HepG2 (cell line): ENCODE measurements around the gene RHBDD1. TPM values are rescaled to one million over a fixed set of nuclear protein-coding genes. Genes with fewer than 3 reads are reported as not detected.

Experiments
- ATAC-seq: fragments of 200-7000 bp; cut with Tn5 transposase; 3 replicates; pipeline ENCODE4 v1.9.1; 2020; ENCODE audit warnings: mild to moderate bottlenecking, moderate library complexity
- BruUV-seq: library from RNA; stranded (reverse); fragments of 400-500 nt; replicated peaks from 2 replicates; lab custom pipeline; 2021; lab: Mats Ljungman, UMichigan
- CTCF ChIA-PET: fragments of 300-600 bp; formaldehyde crosslinking; extraction: SDS; loops from one replicate; lab custom pipeline; 2021; ENCODE audit warnings: low total read pairs, inconsistent platforms, low intra/inter-chr PET ratio; lab: Yijun Ruan, JAX
- POLR2A ChIA-PET: fragments of 350-600 bp; sonication (Branson Sonifier 250); formaldehyde crosslinking; loops from one replicate; lab custom pipeline; 2020; ENCODE audit warnings: antibody characterized with exemption, inconsistent platforms; lab: Yijun Ruan, JAX
- DNase-seq: peaks from one replicate; pipeline ENCODE4 v3.0.0-alpha.2; 2015; ENCODE audit warnings: low spot score
- FAIRE-seq: peaks from 3 replicates; lab custom pipeline; 2011; peaks lifted over from hg19 to GRCh38; lab: Jason Lieb, UNC
- H2AFZ ChIP-seq: one replicate; pipeline ENCODE4 v1.6.1; 2011; ENCODE audit warnings: low read length, inconsistent platforms
- H3K27ac ChIP-seq: fragments of 300-600 bp; 3 replicates; pipeline ENCODE4 v1.8.0; 2011; ENCODE audit warnings: mixed run types, mild to moderate bottlenecking, mixed read lengths, low read length, inconsistent platforms; ENCODE audit not compliant: insufficient read depth; ENCODE audit errors: extremely low read length
- H3K27me3 ChIP-seq, 2 experiments: fragments of 200-600 bp in 1 of 2; 2 replicates in 1 of 2; 3 replicates in 1 of 2; pipeline versions ENCODE4 v1.6.0 to v1.8.0; 2011; ENCODE audit warnings: low read length in 2 of 2, mild to moderate bottlenecking in 2 of 2, moderate library complexity in 2 of 2, inconsistent platforms in 1 of 2; ENCODE audit not compliant: insufficient read depth in 2 of 2, control insufficient read depth in 1 of 2
- H3K36me3 ChIP-seq, 2 experiments: fragments of 200-600 bp in 1 of 2; replicated peaks in 1 of 2; 2 replicates in 1 of 2; 3 replicates in 1 of 2; pipeline versions ENCODE4 v1.5.1 to v1.8.0; 2011; ENCODE audit warnings: low read length in 2 of 2, inconsistent platforms in 1 of 2; ENCODE audit not compliant: insufficient read depth in 2 of 2, control insufficient read depth in 1 of 2
- H3K4me1 ChIP-seq: 2 replicates; pipeline ENCODE4 v1.5.1; 2012; ENCODE audit warnings: low read length, inconsistent platforms; ENCODE audit not compliant: insufficient read depth
- H3K4me2 ChIP-seq: 2 replicates; pipeline ENCODE4 v1.6.0; 2011; ENCODE audit warnings: low read depth, low read length, inconsistent platforms
- H3K4me3 ChIP-seq, 3 experiments: fragments of 200-600 bp in 1 of 3; sonication (generic), shearing (Covaris generic) in 1 of 3; replicated peaks in 1 of 3; 2 replicates each; pipeline ENCODE4 v1.5.1; 2011 to 2016; ENCODE audit warnings: low read length in 3 of 3, inconsistent platforms in 2 of 3, low read depth in 2 of 3, mild to moderate bottlenecking in 2 of 3, control low read depth in 1 of 3, mixed read lengths in 1 of 3; ENCODE audit not compliant: insufficient read depth in 1 of 3
- H3K79me2 ChIP-seq: one replicate; pipeline ENCODE4 v1.6.1; 2011; ENCODE audit warnings: low read length, inconsistent platforms; ENCODE audit not compliant: insufficient read depth
- H3K9ac ChIP-seq: 2 replicates; pipeline ENCODE4 v1.6.0; 2011; ENCODE audit warnings: mild to moderate bottlenecking, low read depth, low read length, inconsistent platforms; ENCODE audit not compliant: insufficient read depth
- H3K9me3 ChIP-seq: 2 replicates; pipeline ENCODE4 v1.5.1; 2012; ENCODE audit warnings: mild to moderate bottlenecking, low read length
- H4K20me1 ChIP-seq: 2 replicates; pipeline ENCODE4 v1.6.0; 2011; ENCODE audit warnings: inconsistent platforms, mild to moderate bottlenecking, low read length, moderate library complexity; ENCODE audit not compliant: insufficient read depth
- ATF7-NPFF ChIP-seq: sonication (generic); formaldehyde crosslinking; IDR thresholded peaks from 2 replicates; pipeline ENCODE4 v1.8.1; 2023; ENCODE audit warnings: mild to moderate bottlenecking, low read depth, missing genetic modification reagents, moderate library complexity
- RNF2 ChIP-seq: fragments of 450-650 bp; conservative IDR thresholded peaks from 2 replicates; pipeline ENCODE4 v1.6.1; 2016; ENCODE audit warnings: low read depth
- TBL1XR1 ChIP-seq: fragments of 150-350 bp; IDR thresholded peaks from 2 replicates; pipeline ENCODE4 v1.6.1; 2014; ENCODE audit warnings: borderline replicate concordance, low read length; ENCODE audit not compliant: partially characterized antibody
- ZBTB20 ChIP-seq: sonication (generic); formaldehyde crosslinking; IDR thresholded peaks from 2 replicates; pipeline ENCODE4 v1.8.1; 2023; ENCODE audit warnings: missing genetic modification reagents, low read depth, mild to moderate bottlenecking, borderline replicate concordance
- ZNF124 ChIP-seq: sonication (generic); formaldehyde crosslinking; IDR thresholded peaks from 2 replicates; pipeline ENCODE4 v1.4.0; 2020; ENCODE audit warnings: missing genetic modification reagents
- ZNF724P ChIP-seq: sonication (generic); formaldehyde crosslinking; IDR thresholded peaks from 2 replicates; pipeline ENCODE4 v1.8.0; 2022; ENCODE audit warnings: missing genetic modification reagents, borderline replicate concordance
- WGBS: methylation state at CpG from one replicate; pipeline ENCODE4 v1.1.6; 2017; ENCODE audit warnings: low lambda C conversion rate; 5-methylcytosine and 5-hydroxymethylcytosine counted together
- in situ Hi-C: cut with HindIII; loops from 2 replicates; pipeline ENCODE4 v1.10.0; 2017; ENCODE audit warnings: low pct_unique_long_range_greater_than_20kb; ENCODE audit not compliant: extremely low pct_ligation_motif_present
- intact Hi-C: fragments of 100-400 bp; cut with micrococcal nuclease; formaldehyde crosslinking; loops from one replicate; pipeline ENCODE4 v1.10.0; 2022; ENCODE audit not compliant: unreplicated experiment
- polyA plus RNA-seq, 8 experiments: library from polyadenylated mRNA; depleted of rRNA in 3 of 8; stranded (reverse) in 7 of 8; unstranded in 1 of 8; fragments of >200 nt; fragmentation: Illumina TruSeq in 4 of 8; extraction: Trizol in 4 of 8; gene quantifications; 2 replicates each; pipeline versions ENCODE4 v1.2.1 to v1.2.3, GENCODE V29; 2011 to 2016; ENCODE audit warnings: low read depth in 4 of 8, missing spikeins in 1 of 8, mixed read lengths in 1 of 8; ENCODE audit not compliant: insufficient read depth in 1 of 8
- total RNA-seq, 5 experiments: library from RNA; depleted of rRNA; stranded (reverse); fragments of >200 nt; fragmentation: Illumina TruSeq; extraction: Trizol; gene quantifications; 2 replicates each; pipeline ENCODE4 v1.2.3, GENCODE V29; 2016; ENCODE audit warnings: low read depth in 1 of 5
- TF ChIP-seq, protein P1 (sequence below): sonication (generic); formaldehyde crosslinking; IDR thresholded peaks from 2 replicates; pipeline ENCODE4 v1.9.0; 2021; ENCODE audit warnings: missing genetic modification reagents, mild to moderate bottlenecking, borderline replicate concordance

The RHBDD1 gene
- total and polyA plus RNA-seq, 2 of the 13 experiments (the other 11 are each of a cell fraction or from before 2014, with no cell fraction given), result 8.2 to 9.5 TPM

GRCh38 chr2:226915846-226916360 is 80.0 kb downstream of the RHBDD1 start:
- Histone ChIP-seq H2AFZ (no peak overlapping the region), H3K27me3 (no peaks in the 10 kb centered on the region), H4K20me1 (no peaks in the 10 kb centered on the region), H3K36me3 (no peaks in the 10 kb centered on the region), H3K9me3 (no peaks in the 10 kb centered on the region), H3K9ac (no peak overlapping the region), H3K27ac (no peak overlapping the region), H3K4me1 (no peaks in the 10 kb centered on the region), H3K79me2 (no peaks in the 10 kb centered on the region), H3K4me2 (no peak overlapping the region), H3K4me3 (no peak overlapping the region)
- in situ Hi-C loops (no loop called here), intact Hi-C loops (no loop called here)
- no TSS peak for BruUV-seq
- ATAC-seq (no peak), DNase-seq (no peak), FAIRE-seq (no peak)
- WGBS, result 83% methylated on average over 5 of the region's 6 CpGs
- ChIA-PET CTCF (no interaction called here), POLR2A (no interaction called here)
- TF ChIP-seq, protein P1, sequence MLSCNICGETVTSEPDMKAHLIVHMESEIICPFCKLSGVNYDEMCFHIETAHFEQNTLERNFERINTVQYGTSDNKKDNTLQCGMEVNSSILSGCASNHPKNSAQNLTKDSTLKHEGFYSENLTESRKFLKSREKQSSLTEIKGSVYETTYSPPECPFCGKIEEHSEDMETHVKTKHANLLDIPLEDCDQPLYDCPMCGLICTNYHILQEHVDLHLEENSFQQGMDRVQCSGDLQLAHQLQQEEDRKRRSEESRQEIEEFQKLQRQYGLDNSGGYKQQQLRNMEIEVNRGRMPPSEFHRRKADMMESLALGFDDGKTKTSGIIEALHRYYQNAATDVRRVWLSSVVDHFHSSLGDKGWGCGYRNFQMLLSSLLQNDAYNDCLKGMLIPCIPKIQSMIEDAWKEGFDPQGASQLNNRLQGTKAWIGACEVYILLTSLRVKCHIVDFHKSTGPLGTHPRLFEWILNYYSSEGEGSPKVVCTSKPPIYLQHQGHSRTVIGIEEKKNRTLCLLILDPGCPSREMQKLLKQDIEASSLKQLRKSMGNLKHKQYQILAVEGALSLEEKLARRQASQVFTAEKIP, result no peak
- TF ChIP-seq TBL1XR1 (no peak), ATF7-NPFF (CRISPR knock-in tag) (no peak), ZBTB20 (CRISPR knock-in tag) (no peak), RNF2 (no peak)

DNA sequence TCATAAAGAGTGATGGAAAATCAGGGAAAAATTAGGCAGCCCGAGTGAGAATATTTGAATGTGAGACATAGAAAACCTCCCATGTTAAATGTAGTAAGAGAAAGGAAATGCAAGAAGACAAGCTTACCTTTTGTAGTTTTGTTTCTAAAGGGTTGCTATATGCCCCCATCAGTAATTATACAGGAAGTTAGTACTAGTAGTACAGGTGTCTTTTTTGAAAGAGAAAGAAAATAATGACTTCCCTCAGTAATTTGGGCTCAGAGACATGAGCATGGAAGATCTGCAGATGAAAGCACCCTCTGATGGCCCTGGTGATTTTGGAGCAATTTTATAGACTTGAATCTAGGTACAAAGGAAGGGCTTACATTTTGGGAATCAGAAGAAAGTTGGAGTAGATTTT is 80.8 kb downstream of the RHBDD1 start:
- H3K4me3 ChIP-seq, result no peak overlapping the region
- H3K27ac ChIP-seq, result no peak overlapping the region
- DNase-seq, result no peak
- H3K36me3 ChIP-seq, result no peaks in the 10 kb centered on the region
- no peaks in the 10 kb centered on the region for H3K9me3 ChIP-seq
- H3K9ac ChIP-seq, result no peak overlapping the region
- H3K4me1 ChIP-seq, result no peaks in the 10 kb centered on the region
- POLR2A ChIA-PET, result no interaction called here
- CTCF ChIA-PET, result no interaction called here
- H3K27me3 ChIP-seq, result no peaks in the 10 kb centered on the region
- 42% methylated on average over 1 of the region's 1 CpG for WGBS
- no peak for ATAC-seq
- H3K79me2 ChIP-seq, result no peaks in the 10 kb centered on the region
- TF ChIP-seq ZNF724P (CRISPR knock-in tag), result no peak
- TF ChIP-seq ZNF124 (CRISPR knock-in tag), result no peak
- H3K4me2 ChIP-seq, result no peak overlapping the region
- BruUV-seq, result no TSS peak
- intact Hi-C loops (no loop called here), in situ Hi-C loops (no loop called here)
- FAIRE-seq, result no peak
- H4K20me1 ChIP-seq, result no peaks in the 10 kb centered on the region
- H2AFZ ChIP-seq, result no peak overlapping the region
